ENCODE data around the gene MAP3K13.

The MAP3K13 gene

GRCh38 chr3:185517387-185518130 lies 154.6 kb downstream of the MAP3K13 start:
- TF ChIP-seq, protein P1, sequence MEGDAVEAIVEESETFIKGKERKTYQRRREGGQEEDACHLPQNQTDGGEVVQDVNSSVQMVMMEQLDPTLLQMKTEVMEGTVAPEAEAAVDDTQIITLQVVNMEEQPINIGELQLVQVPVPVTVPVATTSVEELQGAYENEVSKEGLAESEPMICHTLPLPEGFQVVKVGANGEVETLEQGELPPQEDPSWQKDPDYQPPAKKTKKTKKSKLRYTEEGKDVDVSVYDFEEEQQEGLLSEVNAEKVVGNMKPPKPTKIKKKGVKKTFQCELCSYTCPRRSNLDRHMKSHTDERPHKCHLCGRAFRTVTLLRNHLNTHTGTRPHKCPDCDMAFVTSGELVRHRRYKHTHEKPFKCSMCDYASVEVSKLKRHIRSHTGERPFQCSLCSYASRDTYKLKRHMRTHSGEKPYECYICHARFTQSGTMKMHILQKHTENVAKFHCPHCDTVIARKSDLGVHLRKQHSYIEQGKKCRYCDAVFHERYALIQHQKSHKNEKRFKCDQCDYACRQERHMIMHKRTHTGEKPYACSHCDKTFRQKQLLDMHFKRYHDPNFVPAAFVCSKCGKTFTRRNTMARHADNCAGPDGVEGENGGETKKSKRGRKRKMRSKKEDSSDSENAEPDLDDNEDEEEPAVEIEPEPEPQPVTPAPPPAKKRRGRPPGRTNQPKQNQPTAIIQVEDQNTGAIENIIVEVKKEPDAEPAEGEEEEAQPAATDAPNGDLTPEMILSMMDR (IDR thresholded peaks at IDR 0.05; ENCODE audit: low read depth, low read length) = no peak
- DNase-seq (ENCODE audit: extremely low read depth, low read depth) = no peak

- TF ChIP-seq, protein P1 (IDR thresholded peaks at IDR 0.05; ENCODE audit: low read depth, low read length) = no peak
- DNase-seq (ENCODE audit: extremely low read depth, low read depth) = no peak
Measured at GRCh38 chr3:185519021-185519420, 156.1 kb downstream of the MAP3K13 start.

GRCh38 chr3:185521349-185522138 lies 158.6 kb downstream of the MAP3K13 start:
- TF ChIP-seq, protein P1 (IDR thresholded peaks at IDR 0.05; ENCODE audit: low read depth, low read length) = no peak
- DNase-seq (ENCODE audit: extremely low read depth, low read depth) = no peak

DNA sequence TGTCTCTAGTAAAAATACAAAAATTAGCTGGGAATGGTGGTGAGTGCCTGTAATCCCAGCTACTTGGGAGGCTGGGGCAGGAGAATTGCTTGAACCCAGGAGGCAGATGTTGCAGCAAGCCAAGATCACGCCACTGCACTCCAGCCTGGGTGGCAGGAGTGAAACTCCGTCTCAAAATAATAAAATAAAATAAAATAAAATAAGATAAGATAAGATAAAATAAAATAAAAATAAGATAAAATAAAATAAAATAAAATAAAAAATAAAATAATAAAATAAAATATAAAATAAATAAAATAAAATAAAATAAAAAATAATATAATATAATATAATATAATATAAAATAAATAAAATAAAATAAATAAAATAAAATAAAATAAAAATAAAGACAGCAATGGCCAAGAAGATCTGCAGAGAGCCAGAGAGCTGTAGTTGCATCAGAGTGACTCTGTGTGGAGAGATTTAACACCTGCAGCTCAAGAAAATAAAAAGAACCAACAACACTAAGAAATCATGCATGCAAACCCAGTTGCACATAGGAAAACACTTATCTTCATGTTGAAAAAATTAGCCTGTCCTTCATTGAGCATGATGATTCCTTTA lies 163.5 kb downstream of the MAP3K13 start:
- no peak for DNase-seq (ENCODE audit: extremely low read depth, low read depth)
- TF ChIP-seq, protein P1 (IDR thresholded peaks at IDR 0.05; ENCODE audit: low read depth, low read length) = no peak

- TF ChIP-seq, protein P1 (IDR thresholded peaks at IDR 0.05; ENCODE audit: low read depth, low read length) = no peak
- no peak for DNase-seq (ENCODE audit: extremely low read depth, low read depth)
Measured at GRCh38 chr3:185527364-185527763, 164.4 kb downstream of the MAP3K13 start.

- TF ChIP-seq, protein P1 (IDR thresholded peaks at IDR 0.05; ENCODE audit: low read depth, low read length) = no peak
- no peak for DNase-seq (ENCODE audit: extremely low read depth, low read depth)
Measured at GRCh38 chr3:185528532-185528931, 165.6 kb downstream of the MAP3K13 start.

DNA sequence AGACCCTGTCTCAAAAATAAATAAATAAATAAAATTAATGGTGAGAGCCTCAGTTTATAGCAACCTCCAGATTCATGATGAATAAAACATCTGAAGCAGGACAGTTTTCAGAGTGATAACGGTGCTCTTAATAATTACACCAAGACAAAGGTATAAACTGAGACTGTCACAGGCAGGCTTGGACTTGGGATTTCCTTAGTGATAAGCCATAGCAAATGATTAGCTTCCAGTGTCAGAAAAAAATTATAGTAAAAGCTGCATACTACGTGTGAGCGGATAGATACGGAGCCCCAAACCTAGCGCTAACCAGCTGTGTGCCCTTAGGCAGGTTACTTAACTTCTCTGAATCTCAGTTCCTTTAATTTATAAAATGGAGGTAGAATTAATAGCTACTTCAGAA lies 167.9 kb downstream of the MAP3K13 start:
- DNase-seq (ENCODE audit: extremely low read depth, low read depth) = no peak
- TF ChIP-seq, protein P1 (IDR thresholded peaks at IDR 0.05; ENCODE audit: low read depth, low read length) = no peak

Measured in AG09319 (cell line).